ENCODE results near the gene AUTS2. TPM values are rescaled to one million over a fixed set of nuclear protein-coding genes. Genes with fewer than 3 reads are reported as not detected.

AUTS2 gene
- total and polyA plus RNA-seq, 2 of the 8 experiments (the other 6 are each of a cell fraction or from before 2014, with no cell fraction given) = 25.9 to 101 TPM

DNA sequence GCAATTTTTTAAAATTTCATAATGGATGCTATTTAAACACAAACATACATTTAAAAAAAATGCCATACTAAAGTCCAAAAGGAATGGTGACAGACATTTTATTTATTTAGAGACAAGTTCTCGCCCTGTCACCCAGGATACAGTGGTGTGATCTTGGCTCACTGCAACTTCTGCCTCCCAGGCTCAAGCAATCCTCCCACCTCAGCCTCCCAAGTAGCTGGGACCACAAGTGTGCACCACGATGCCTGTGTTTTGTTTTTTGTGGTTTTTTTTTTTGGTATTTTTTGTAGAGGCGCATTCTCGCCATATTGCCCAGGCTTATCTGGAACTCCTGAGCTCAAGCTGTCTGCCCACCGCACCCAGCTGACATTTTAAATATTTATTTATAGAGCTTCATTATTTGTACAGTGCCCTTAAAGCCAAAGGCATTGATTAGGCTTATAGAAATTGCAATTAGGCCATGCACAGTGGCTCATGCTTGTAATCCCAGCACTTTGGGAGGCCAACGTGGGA, 703.5 kb downstream of the AUTS2 start (continued):
- no peak for TF ChIP-seq E2F6 (IDR thresholded peaks at IDR 0.05)
- no peak for TF ChIP-seq JUN (IDR thresholded peaks at IDR 0.05; ENCODE audit: low read depth, low read length)
- TF ChIP-seq HDAC6 (IDR thresholded peaks at IDR 0.05; ENCODE audit: low read depth, low read length) = no peak
